HG02642 (cell line): ENCODE data around the gene RAI1.
"Not testable (repeated sequence)": the region's sequence is repeated elsewhere in the genome, so short reads cannot be mapped to it uniquely, and the experiment has no call there.

Experiments
- ATAC-seq: cut with Tn5 transposase; IDR thresholded peaks from one replicate; pipeline ENCODE4 v1.9.1; 2021; ENCODE audit warnings: mild to moderate bottlenecking; ENCODE audit not compliant: unreplicated experiment, poor library complexity

RAI1 gene

DNA sequence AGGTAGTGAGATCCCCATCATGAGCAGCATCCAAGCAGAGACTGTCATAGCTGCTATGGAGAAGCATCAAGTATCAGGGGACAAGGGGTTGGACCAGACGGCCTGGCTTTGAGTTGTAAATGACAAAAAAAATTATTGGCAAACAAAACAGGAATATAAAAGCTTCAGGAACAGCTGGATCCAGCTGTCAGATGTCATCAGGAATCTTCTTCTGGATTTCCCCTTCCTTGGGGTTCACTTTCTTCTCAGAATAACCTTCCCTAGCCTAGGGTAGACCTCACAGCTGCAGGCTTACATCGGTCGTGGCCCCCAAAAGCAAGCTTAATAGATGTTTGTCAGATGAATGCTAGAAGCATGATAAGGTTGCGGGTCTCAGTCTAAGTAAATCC, 17.2 kb upstream of the RAI1 start:
- no peak for ATAC-seq

DNA sequence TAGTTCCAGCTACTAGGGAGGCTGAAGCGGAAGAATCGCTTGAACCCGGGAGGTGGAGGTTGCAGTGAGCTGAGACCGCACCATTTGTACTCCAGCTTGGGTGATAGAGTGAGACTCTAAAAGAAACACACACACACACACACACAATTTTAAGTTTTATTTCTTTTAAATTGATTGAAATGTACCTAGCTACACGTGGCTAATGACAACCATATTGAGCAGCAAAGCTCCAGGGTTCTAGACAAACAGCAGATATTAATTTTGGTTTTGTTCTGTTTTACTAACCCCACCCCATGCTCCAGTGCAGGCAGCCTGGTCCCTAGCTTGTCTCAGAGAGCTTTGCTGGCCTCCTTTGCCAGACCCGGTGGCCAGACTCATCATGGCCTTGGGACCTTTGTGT, 16.0 kb upstream of the RAI1 start:
- no peak for ATAC-seq

DNA sequence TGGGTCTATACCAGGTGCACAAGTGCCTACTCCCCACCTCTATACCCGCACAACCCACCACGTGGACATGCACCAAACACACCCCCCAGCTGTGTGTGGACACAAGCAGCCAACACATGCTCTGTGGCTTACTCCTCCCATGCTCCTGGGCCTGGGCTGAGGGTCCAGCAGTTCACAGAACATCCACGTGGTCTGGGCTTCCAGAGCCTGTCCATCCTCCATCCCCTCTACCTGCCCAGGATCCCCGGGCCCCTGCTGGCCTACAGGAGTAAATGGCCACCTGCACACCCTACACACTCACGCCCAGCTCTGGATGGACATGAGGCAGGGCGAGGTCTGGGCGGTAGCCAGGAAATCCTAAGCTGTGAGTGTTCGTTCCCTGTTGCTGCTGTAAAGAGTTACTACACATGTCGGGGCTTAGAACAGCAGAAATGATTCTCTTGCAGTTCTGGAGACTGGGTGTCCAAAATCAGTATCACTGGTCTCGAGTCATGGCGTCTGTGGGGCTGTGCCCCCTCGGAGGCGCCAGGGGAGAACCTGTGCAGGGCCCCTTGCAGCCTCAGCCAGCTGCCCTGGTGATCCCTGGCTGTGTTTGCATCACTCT, 15.0 kb upstream of the RAI1 start:
- ATAC-seq: no peak

DNA sequence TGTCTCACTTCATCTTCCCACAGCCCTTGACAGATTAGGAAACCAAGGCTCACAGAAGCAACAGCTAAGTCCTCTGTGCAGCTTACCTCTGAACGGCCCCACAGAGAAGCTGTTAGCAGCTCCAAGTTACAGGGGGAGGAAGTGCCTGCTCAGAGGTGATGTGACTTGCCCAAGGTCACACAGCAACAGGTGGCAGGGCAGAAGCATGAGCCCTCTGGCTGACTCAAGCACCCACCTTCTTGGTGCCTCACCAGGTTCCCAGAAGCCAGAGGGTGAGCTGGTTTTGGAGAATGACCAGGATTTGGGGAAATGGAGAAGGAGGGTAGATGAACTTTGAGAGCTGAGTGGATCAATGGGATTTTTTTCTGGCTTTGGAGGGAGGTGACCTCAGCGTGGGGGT, 14.0 kb upstream of the RAI1 start:
- ATAC-seq: no peak

DNA sequence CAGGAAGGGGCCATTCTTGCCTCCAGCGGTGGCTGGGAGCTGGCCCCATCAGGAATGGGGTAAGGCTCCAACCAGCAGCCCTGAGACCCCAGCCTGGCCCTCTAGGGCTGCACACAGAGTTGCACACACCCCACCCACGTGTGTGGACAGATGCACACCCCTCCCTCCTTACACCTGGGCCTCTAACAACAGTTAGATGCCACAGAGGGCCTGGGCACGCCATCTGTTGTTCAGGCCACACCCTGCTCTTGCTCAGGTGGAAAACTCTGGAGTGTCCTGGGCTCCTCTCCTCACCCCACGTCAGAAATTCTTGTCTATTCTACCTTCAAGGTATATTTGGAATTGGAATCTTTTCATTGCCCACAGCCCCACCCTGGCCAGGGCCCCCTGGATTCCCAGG, 13.3 kb upstream of the RAI1 start:
- no peak for ATAC-seq

DNA sequence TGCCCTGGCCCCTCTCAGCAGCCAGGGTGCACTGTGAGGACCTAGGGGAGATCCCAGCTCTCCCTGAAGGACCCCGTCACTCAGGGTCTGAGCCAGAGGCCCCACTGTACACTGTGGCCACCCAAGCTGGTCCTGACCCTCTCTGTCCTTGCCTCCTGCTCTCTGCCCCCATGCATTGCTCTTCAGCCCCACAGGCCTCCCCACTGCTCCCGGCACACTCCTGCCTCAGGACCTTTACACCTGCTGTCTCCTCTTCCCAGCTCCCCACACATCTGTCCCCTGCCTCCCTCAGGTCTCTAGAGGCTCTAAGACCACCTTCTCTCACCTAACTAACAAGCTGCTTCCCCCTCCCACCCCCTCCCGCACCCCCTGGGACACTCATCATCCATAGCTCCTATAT, 12.9 kb upstream of the RAI1 start:
- no peak for ATAC-seq

DNA sequence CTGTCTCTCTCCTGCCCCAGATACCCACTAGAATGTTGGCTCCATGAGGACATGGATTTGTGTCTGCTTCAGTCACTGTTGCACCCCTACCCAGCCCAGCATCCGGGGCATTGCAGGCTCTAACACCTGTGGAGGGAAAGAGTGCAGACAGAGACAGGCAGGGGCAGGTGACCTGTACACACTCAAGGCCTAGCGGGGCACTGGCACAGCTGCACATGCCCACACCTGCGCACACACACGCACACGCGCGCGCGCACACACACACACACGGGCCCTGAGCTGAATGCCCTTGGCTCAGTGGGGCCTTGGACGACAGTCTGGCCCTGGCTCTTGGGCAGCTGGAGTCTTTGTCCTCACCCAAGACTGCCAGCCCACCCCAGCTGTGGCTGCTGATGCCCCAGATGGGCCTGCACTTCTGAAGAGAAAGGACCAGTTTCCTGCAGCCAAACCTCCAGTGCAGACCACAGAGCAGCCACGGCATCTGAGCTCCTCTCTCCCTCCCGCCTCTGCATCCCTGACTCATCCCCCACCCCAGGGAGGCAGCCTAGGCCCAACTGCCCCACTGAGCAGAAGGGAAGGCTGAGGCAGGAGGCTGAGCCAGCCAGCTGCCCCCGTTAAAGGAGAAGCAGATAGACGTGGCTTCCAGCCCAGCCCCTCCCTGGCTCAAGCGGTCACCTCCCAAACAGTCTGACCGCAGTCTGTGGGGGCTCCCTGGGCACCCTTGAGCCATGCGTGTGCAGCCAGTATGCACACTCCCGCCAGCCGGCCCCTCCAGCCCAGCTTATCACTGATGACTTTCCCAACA, 12.3 kb upstream of the RAI1 start:
- ATAC-seq: no peak

DNA sequence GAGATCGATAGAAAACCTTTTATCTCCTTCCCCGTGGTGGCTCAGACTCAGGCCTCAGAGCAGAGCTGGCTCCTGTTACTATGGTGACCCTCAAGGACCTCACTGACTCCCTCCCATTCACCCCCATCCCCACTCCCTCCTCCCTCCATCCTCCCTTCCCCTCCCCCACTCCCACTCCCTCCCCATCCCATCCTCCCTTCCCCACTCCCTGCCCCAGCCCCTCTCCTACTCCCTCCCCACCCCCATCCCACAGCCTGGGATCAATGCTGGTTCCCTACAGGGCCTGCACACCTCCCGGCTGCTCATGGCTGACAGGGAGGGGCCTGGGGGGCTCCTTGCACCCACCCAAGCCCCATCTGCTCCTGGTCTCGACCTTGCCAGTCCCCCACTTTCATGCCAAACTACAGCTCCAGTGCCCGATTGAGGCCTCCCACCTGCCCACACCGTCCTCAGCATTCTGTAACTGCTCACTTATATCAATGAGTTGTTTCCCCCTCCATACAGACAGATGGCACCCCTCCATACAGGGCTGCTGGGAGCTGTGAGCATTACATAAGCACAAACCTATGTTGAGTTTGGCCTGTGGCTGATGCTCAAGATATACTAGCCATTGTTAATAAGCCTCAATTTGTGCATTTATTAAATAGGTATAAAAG, 11.6 kb upstream of the RAI1 start:
- ATAC-seq: no peak

DNA sequence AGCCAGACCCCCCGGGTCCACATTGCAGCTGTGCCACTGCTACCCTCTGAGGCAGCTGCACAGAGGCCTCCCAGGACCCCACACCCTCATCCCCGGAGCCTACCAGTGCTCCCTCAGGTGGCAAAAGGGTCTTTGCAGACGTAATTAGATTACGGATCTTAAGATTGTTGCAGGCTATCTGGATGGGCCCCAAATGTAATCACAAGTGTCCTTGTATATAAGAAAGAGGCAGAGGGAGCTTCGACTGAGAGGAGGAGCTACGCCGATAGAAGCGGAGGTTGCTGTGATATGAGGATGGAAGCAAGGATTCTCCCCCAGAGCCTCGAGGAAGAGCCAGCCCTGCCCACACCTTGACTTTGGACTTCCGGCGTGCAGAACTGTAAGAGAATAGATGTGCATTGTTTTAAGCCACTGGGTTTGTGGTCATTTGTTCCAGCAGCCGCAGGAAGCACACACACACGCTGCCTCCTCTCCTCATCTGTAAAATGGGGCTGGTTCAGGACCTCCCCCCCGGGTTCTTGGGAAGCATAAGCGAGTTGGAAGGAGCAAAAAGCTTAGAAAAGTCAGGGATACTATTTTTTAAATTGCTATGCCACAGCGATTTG, 10.5 kb upstream of the RAI1 start:
- ATAC-seq: no peak

DNA sequence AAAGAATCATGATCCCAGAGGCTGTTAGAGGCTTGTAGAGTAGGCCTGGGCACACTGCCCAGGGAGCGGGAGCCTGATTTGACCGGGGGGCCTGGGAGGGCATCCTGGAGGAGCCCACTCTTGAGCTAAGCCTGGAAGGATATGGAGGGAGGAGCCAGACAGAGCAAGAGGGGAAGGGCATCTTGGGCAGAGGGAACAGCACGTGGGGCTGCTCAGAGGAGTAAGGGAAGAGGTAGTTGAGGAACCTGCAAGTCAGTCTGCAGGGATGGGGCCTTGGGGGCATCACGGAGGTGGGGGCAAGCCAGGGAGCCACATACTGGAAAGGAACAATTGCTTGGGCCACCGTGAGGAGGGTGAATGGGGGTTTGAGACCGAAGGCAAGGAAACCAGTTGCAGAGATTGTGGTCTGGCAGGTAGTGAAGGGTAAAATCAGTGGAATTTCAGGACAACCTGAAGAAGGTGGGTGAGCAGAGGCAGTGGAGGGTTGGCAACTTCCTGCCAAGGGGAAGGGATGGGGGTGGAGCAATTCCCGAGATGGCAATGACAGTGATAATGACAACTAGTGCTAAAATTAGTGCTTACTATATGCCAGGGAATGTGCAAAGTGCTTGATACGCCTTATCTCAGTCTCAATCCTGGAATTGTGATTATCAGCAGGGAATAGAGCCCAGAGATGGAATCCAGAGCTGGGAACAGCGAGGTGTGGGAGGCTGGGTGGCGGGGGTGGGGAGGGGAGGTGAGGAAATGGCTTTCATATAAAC, 9.7 kb upstream of the RAI1 start:
- ATAC-seq: no peak

DNA sequence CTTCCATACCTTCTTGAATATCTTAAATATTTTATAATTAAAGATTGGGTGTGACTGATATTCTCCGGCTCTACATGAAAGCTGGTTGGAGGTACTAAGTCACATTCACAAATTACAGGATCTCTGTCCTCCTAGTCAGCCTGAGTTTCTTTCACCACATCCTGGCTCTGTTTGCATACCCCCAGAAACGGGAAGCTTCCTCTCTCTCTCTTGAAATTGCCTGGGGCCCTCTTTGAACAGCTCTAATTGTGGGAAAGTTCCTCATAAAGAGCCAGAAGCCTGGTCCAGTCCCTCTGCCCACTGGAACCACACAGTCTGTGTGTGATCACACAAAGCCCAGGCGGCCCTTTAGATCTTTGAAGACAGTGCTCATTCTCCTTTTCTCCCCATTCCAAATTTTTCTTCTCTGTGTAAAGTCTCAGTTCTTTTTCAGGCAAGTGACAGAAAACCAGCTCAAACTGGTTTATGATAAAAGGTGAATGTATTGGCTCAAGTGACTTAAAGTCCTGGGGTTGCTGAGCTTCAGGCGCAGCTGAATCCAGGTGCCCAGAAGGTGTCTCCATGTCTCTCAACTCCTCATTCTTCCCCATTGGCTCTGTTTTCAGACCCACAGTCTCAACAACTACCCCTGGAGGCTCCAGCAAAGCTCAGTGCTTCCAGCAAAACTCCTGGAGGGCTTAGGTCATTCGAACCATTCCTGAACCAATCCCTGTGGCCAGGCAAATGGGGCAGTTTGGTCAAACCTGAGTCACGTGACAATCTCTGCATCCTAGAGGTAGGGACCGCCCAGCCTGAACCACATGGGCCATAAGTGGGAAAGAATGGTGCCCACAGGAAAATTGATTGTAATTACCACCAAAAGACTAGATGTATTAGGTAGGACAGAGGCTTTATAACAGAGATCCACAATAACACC, 8.5 kb upstream of the RAI1 start:
- no peak for ATAC-seq

DNA sequence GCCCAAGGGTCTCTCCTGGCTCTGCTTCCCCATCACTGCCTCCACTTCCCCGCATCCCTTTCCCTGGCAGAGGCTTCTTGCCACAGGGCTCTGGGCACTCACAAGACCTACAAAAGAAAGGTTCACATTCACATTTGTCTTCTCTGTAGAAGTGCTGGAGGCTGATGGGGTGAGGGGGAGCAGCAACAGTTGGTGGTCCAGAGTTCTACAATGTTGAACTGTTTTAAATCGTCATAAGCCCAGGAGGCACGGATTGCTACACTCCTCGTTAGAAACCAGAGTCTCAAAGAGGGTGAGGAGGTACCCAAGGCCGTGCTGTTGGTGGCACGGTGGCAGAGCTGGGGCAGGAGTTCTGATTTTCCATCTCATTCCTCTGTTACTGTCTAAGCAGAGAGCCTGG, 5.8 kb upstream of the RAI1 start:
- no peak for ATAC-seq

DNA sequence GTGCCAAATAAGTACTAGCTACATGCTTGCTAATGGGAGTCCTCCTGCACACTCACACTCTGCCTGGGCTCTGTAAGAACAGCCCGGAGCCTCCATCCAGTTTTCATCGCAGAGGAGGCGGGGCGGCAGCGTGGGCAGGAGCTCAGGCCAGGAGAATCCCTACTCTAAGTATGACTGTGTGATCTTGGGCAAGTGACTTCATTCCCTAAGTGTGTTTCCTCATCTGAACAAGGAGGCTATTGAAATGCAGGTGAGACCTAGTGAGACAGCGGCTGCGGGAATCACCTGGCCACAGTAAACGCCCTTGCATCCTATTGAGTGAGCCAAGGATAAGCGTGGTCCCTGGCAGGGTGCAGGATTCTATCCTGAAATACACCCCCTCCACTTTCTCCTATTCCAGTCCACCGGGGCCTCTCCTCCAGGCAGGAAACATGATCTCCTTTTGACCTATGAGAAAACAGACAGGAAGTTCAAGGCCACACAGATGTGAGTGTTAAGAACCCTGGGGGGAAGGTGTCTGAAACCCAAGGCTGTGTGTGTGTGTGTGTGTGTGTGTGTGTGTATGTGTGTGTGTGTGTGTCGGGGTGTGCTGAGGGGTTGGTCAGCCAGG, 5.2 kb upstream of the RAI1 start:
- no peak for ATAC-seq

DNA sequence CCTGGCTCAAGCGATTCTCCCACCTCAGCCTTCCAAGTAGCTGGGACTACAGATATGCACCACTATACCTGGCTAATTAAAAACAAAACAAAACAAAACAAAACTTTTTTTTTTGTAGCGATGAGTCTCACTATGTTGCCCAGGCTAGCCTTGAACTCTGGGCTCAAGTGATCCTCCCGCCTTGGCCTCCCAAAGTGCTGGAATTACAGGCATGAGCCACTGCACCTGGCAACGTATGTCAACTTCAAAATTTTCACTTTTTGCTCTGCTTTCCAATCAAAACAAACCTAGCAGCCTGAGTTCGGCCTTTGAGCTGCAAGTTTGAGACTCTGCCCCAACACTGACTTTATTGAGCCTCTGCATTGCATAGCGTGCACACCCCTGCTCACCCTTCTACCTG, 4.5 kb upstream of the RAI1 start:
- ATAC-seq: no peak

DNA sequence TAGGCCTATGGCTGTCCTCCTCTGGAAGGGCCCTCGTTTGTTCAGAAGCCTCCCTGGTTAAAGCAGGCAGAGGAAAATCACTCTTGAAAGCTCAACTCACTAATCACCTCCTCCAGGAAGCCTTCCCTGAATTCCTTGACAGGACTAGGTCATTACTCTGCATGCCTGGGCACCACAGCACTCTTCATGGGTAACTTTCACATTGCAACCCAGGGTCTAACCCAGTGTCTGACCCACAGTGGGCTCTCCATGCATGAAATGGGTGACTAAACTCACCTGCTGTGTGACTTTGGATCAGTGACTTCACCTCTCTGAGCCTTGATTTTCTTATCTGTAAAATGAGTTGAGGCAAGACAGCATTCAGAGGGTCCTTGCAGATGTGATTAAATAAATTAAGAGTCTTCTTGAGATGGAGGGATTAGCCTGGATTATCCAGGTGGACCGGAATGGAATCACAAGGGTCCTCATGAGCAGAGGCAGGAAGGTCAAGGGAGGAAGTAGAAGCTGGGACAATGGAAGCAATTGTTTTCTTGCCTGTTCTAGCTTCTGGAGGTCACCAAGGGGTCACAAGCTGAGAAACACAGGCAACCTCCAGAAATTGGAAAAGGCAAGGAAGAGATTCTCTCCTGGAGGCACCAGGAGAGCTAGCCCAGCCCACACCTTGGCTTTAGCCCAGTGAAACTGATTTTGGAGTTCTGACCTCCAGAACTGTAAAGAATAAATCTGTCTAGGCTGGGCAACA, 3.8 kb upstream of the RAI1 start:
- ATAC-seq: no peak

DNA sequence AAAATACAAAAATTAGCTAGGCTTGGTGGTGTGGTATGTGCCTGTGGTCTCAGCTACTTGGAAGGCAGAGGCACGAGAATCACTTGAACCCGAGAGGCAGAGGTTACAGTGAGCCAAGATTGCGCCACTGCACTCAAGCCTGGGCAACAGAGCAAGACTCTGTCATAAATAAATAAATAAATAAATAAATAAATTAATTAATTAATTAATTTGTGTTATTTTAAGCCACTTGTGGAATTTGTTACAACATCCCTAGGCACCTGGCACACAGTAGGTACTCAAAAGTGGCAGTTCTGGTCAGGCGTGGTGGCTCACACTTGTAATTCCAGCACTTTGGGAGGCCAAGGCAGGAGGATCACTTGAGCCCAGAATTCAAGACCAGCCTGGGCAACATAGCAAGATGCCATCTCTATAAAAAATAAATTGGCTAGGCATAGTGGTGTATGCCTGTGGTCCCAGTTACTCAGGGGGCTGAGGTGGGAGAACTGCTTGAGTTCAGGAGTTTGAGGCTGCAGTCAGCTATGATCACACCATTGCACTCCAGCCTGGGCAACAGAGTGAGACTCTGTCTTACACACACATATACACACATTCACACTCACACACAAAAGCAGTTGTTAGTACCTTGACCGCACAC, 3.1 kb upstream of the RAI1 start:
- not testable (repeated sequence) for ATAC-seq

DNA sequence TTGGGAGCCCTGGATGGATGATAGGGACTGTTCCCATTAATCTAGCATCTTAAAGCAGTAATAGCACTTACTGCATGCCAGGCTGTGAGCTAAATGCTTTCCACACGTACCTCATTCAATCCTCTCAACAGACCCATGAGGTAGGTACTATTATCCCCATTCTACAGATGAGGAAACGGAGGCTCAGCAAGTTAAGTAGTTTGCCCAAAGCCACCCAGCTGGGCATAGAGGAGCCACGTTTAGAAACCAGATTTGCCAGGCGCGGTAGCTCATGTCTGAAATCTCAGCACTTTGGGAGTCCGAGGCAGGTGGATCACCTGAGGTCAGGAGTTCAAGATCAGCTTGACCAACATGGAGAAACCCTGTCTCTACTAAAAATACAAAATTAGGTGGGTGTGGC, 2.0 kb upstream of the RAI1 start:
- no peak for ATAC-seq

DNA sequence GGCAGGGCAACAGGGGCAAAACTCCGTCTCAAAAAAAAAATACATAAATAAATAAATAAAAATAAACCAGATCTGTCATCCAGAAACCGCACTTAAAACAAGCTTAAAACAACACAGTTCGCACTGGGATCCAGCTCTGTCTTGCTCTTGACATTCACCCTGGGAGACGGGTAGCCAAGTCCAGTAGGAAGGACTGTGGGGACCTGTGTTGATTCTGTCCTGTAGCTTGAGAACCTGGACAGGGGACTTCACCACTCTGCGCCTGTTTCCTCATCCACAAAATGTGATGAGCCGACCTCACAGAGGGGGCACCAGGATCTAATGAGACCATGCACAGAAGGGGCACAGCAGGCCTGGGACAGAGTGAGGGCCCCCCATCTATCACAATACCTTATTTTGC, 1.5 kb upstream of the RAI1 start:
- no peak for ATAC-seq
